HG03103 (cell line): ENCODE results near the gene HOXD3.

ENCODE experiments used
- ATAC-seq: cut with Tn5 transposase; IDR thresholded peaks from one replicate; pipeline ENCODE4 v1.9.1; 2021; ENCODE audit warnings: low read depth; ENCODE audit not compliant: unreplicated experiment

Gene HOXD3

GRCh38 chr2:176132205-176133171, 24.6 kb upstream of the HOXD3 start:
- no peak for ATAC-seq

- no peak for ATAC-seq
Observed at GRCh38 chr2:176133389-176133788, 23.7 kb upstream of the HOXD3 start.

DNA sequence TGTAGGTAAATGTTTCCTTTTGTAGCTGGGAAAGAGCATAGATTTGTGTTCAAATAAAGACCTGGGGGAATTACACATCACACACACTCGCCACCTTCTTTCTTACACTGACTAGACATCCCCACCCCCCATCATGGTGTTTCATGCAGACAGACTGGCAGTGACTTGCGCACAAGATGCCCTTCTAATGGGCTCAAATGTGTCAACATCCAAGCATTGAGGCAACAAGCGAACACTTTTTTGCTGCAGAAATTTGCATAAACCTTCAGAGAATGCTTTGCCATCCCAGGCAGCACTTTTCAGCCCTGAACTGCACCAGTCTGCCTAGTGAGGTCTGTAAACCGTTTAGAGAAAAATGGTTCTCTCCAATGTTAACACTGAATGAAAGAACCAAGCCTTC, 23.1 kb upstream of the HOXD3 start:
- ATAC-seq: no peak

- ATAC-seq: no peak
Observed at GRCh38 chr2:176135035-176135440, 22.1 kb upstream of the HOXD3 start.

DNA sequence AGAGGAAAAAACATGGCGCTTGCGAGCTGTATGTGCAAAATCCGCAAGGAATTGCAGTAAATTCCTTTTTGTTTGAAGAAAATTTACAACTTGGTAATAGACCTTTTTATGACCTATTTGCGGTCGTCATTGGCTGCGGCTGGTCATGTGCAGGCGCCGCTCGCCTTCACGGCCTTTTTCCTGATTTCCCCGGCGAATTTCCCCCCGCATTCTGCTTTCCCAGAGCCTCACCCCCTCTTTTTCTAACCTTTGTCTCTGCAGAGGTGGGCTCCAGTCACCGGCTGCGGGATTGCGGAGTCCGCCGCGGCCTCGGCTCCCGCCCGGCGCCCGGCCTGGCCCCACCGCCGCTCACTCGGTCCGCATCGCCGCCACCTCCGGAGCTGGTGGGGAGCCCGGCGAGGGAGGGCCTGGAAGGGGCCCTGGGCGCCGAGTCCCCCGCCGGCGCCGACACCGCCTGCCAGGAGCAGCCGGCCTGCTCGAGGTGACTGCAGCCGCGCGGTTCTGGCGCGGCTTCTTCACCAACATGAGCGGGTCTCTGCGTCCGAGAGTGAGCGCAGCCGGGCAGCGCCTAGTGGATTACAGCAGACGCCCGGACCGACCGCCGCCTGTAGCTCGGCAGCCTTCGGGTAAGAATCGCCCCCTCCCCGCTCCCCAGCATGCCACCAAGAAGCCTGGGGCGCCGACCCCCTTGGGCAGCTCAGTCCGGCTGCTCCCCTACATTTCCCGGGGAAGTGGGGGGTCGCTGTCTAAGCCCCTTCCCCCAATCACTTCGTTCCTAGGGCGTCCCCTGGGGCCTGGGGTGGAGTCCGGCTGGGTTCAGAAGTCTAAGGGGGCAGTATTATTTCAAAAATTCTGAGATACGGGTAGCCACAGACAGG, 20.5 kb upstream of the HOXD3 start:
- ATAC-seq: no peak

DNA sequence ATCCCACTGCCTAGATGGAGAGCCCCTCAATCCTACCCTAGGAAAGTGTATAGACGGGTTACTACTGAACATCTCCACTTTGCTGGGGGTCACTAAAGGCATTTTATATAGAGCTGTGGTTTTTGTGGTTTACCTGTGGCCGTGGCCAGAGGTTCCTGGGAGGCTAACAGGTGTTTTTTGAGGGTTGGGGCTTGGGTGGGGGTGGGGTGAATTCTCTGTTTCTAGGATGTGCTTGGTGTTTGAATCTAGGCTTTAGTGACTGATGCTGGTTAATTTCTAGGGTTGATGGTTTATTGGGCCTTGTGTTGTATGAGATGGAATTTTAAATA, 19.9 kb upstream of the HOXD3 start:
- ATAC-seq: no peak

DNA sequence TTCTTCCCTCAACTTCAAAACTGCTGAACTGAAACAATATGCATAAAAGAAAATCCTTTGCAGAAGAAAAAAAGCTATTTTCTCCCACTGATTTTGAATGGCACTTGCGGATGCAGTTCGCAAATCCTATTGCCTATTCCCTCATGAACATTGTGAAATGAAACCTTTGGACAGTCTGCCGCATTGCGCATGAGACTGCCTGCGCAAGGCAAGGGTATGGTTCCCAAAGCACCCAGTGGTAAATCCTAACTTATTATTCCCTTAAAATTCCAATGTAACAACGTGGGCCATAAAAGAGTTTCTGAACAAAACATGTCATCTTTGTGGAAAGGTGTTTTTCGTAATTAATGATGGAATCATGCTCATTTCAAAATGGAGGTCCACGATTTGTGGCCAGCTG, 19.2 kb upstream of the HOXD3 start:
- ATAC-seq: no peak

- no peak for ATAC-seq
Observed at GRCh38 chr2:176138526-176138922, 18.6 kb upstream of the HOXD3 start.

DNA sequence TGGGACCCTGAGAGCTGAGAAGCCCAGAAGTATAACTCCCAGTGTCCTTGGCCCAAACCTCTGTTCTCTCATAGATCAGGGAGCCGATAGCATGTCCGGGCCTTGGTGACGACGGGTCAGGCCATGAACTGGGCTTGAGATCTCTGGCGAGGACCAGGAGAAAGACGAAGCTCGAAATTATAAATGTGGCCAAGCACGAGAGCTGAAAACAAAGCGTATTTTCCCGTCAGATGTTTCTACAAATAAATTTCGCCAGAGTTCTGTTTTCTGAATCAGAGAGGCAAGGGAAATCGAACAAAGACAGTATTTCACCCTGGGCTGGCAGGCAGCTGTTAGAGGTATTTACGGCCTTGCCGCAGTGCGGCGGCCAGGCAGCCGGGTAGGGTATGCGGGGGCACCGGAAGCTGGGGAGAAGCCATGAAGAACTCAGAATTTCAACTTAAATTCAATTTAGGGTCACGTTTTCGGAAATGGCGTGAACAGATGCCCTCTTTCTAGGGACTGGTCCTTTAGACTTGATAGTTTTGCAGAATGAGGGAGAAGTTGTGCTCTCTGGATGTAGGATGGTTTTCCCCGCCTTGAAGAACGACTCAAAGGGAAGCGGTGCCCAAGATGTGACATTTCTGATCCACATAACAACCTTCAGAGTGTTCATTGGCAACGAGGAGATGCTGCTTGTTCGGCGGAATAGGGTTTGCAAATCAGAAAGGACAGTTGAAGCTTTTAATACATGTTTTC, 18.0 kb upstream of the HOXD3 start:
- ATAC-seq: no peak

GRCh38 chr2:176139661-176140512, 17.2 kb upstream of the HOXD3 start:
- no peak for ATAC-seq

DNA sequence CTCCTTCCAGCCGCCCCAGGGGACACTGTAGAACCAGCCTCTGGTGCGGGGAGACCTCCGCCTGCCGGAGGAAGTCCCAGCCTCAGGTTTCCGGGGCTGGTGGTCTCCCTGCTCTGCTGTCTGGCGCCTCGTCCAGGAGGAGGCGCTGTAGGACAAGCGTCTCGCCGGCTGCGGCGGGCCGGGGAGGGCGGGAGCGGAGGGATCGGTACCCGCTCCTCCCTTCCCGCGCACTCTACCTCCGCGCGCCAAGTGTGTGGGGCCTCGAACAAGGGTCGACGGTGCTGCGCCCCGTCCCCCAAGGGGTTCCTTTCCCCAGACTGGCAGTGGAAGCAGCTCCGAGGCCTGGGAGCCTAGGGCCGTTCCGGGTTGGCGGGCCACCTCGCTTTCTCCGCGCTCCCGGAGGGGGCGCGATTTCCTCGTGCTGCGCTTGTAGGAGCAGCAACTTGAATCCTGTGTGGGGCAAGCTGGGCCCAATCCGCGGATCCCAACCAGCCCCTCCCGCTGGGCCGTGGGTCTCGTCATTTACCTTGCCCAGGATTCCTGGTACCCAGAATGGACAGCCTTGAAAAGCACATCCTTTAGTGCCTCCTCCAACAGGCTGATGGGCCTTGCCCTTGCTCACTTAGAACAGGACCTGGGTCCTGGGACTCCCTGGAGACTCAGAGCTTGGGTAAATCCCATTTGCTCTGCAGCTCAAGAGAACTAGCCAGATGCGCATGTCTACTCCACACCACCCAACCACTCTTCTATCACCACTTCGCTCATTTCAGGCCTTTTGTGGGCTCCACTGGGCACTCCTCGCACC, 16.4 kb upstream of the HOXD3 start:
- peak; percentile 91 for ATAC-seq

DNA sequence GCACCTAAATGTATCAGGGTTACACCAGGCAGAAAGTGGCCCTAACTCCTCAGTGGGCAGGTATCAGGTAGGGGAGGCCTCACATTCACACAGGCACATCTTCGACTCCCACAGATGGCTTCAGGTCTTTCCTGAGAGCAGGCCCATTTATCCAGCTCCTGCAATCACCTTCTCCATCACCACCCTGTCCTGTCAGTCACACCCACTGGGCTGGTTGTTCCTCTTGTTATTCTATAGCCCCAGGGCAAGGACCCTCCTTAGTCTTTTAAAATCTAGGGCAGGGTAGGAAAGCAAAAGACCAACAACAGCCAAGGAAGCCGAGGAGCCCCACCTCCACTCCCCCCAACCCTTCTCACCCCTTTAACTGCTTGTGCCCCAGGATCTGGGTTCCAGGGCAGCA, 14.8 kb upstream of the HOXD3 start:
- no peak for ATAC-seq

DNA sequence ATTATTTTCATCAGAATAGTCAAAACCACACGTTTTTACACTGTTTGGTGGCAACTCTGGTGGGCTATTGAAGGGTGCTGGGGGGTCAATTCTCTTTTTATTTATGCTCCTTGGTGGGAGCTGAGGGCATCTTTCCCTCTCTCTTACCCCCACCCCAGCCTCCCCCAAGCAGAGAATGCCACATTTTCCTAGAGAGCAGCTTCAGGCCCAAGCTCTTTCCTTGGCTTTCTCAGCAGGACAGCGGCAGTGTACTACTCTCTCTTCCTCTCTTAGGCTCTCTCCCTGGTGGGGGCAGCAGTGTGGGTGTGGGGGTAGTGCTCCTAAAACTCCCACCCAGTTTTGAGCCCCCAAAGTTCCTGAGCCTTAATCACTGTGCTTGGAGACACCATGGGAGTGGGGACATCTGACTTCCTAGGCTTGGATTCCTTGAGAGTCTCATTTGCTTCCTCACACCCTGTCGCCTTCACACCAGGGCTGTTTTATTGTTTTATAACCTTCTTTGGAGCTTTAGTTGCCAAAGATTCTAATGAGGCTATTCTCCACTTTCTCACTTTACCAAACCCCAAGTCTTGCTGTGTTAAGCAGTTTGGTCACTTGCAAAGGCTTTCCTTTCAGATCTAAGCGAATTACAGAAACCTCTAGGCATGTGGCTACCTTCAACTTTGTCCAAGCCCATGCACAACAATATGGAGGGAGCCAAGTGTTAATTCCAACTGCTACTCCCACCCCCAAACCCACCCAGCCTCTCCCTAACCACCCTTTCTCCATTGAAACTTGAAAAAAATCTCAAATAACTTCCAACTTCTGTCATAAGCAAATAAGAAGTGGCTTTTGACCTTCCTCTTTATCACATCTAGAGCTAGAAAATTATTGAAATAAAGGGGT, 11.8 kb upstream of the HOXD3 start:
- no peak for ATAC-seq

GRCh38 chr2:176146101-176146500, 11.0 kb upstream of the HOXD3 start:
- ATAC-seq: no peak

GRCh38 chr2:176146645-176147044, 10.5 kb upstream of the HOXD3 start:
- no peak for ATAC-seq

DNA sequence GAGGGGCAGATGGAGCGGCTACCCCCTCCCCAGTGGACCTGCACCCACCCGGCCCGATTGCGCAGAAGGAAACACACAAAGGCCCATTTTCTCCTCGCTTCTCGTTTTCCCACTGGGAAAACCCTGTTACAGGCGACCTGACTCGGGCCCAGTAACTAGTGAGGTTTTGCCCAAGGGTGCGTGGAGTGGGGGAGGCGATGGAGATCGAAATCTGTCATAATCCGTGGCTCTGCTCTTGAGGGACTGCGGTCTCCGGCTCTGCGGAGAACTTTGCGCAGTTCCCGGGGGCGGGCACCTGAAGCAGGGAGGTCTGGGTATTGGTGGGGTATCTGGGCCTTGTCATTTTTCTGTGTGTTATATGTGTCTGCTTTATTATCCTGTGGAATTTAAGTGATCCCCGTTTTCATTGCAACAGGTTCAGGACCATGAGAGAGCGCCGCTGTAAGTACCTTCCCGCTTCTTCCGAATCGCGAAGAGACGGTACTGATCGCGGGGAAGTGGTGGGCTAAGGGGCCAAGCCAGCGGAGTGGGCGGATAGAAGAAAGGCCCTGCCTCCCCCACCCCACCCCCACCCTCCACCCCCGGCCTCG, 9.8 kb upstream of the HOXD3 start:
- no peak for ATAC-seq

DNA sequence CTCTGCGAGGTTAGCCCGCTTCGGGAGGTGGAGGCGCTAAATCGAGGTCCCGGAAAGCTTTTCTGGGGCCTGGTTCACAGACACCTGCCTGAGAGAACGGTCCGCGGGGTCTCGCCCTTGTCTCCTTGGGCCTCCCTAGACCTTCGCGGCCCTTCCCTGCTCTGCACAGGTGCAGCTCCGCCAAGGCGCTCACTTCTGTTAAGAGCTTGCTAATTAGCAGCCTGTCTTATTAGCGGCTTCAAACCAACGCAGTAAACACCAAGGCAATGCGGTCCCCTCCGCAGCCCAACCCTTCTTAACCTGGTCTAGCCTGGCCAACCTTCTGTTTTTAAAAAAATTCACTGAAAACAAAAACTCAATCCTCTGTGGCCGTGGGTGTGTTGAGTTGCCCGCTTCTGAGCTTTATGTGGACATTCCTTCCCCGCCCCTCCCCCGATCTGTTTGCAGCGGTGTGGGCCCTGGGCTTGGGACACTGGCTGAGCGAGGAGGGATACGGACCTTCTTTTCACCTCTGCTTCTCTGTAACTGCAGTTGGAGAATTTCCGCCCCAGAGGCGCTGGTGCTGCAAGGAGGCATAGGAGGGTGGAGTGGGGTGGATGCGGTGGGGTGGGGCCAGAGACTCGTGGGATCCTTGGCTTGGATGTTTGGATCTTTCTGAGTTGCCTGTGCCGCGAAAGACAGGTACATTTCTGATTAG, 9.2 kb upstream of the HOXD3 start:
- ATAC-seq: no peak
